CD8-positive, alpha-beta memory T cell (primary cell): ENCODE results near the gene DSCAM. TPM values are rescaled to one million over a fixed set of nuclear protein-coding genes. Genes with fewer than 3 reads are reported as not detected.
"Not testable (repeated sequence)": the region's sequence is repeated elsewhere in the genome, so short reads cannot be mapped to it uniquely, and the experiment has no call there.

Source experiments
- CTCF ChIA-PET: fragments of 350-600 bp; sonication (Branson Sonifier 250); formaldehyde crosslinking; loops from one replicate; lab custom pipeline; 2021; ENCODE audit warnings: antibody characterized with exemption; lab: Charles Lee
- POLR2A ChIA-PET: fragments of 350-600 bp; sonication (Branson Sonifier 250); formaldehyde crosslinking; loops from one replicate; lab custom pipeline; 2021; ENCODE audit warnings: antibody characterized with exemption; lab: Charles Lee
- DNase-seq, 5 donors: peaks; one replicate each; pipeline versions ENCODE4 v3.0.0 to v3.0.0-alpha.2; 2020 to 2022; ENCODE audit warnings: mixed read lengths in 1 of 5
- H3K27ac ChIP-seq: one replicate; pipeline ENCODE4 v1.7.0; 2013; ENCODE audit warnings: low read depth, mild to moderate bottlenecking, low read length, moderate library complexity
- H3K27me3 ChIP-seq: 2 replicates; pipeline ENCODE4 v1.7.0; 2013; ENCODE audit warnings: low read length, mild to moderate bottlenecking; ENCODE audit not compliant: insufficient read depth, poor library complexity, severe bottlenecking
- H3K36me3 ChIP-seq: 2 replicates; pipeline ENCODE4 v1.7.0; 2013; ENCODE audit warnings: mild to moderate bottlenecking, low read length, moderate library complexity; ENCODE audit not compliant: insufficient read depth
- H3K4me1 ChIP-seq: 2 replicates; pipeline ENCODE4 v1.7.0; 2013; ENCODE audit warnings: mild to moderate bottlenecking, low read length, moderate library complexity; ENCODE audit not compliant: insufficient read depth
- H3K4me3 ChIP-seq: 2 replicates; pipeline ENCODE4 v1.7.0; 2013; ENCODE audit warnings: mild to moderate bottlenecking, low read length
- H3K9me3 ChIP-seq: 2 replicates; pipeline ENCODE4 v1.7.0; 2013; ENCODE audit warnings: mild to moderate bottlenecking, low read length
- H3K27ac Mint-ChIP-seq, 8 donors: one replicate each; pipeline ENCODE4 v1.8.0; 2020 to 2021; ENCODE audit warnings: mixed read lengths in 8 of 8, mild to moderate bottlenecking in 6 of 8, inconsistent platforms in 3 of 8, moderate library complexity in 3 of 8
- H3K27me3 Mint-ChIP-seq, 2 donors: one replicate each; pipeline ENCODE4 v1.8.0; 2020 to 2021; ENCODE audit warnings: mixed read lengths in 2 of 2, mild to moderate bottlenecking in 1 of 2, moderate library complexity in 1 of 2
- H3K36me3 Mint-ChIP-seq, 3 donors: one replicate each; pipeline ENCODE4 v1.8.0; 2020 to 2021; ENCODE audit warnings: mixed read lengths in 3 of 3, inconsistent platforms in 1 of 3, mild to moderate bottlenecking in 1 of 3
- H3K4me1 Mint-ChIP-seq, 3 donors: one replicate each; pipeline ENCODE4 v1.8.0; 2020 to 2021; ENCODE audit warnings: mixed read lengths in 3 of 3, inconsistent platforms in 1 of 3, mild to moderate bottlenecking in 1 of 3
- H3K4me3 Mint-ChIP-seq, 7 donors: one replicate each; pipeline ENCODE4 v1.8.0; 2020 to 2021; ENCODE audit warnings: mixed read lengths in 7 of 7, mild to moderate bottlenecking in 6 of 7, moderate library complexity in 4 of 7, inconsistent platforms in 2 of 7
- H3K9me3 Mint-ChIP-seq, 5 donors: one replicate each; pipeline ENCODE4 v1.8.0; 2020 to 2022; ENCODE audit warnings: mixed read lengths in 5 of 5, mild to moderate bottlenecking in 3 of 5, moderate library complexity in 2 of 5, inconsistent platforms in 1 of 5
- polyA plus RNA-seq: library from polyadenylated mRNA; unstranded; fragments of 300-500 nt; fragmentation: Illumina TruSeq; gene quantifications from one replicate; pipeline ENCODE4 v1.2.3, GENCODE V29; 2021
- total RNA-seq, 2 experiments: library from RNA; stranded (reverse); gene quantifications; one replicate each; pipeline ENCODE4 v1.2.3, GENCODE V29; 2021

The DSCAM gene
- total and polyA plus RNA-seq, 3 experiments from 2014 or later: not detected

GRCh38 chr21:40439581-40439980 is 407.4 kb downstream of the DSCAM start:
- H3K4me3 Mint-ChIP-seq, H3K36me3 ChIP-seq, H3K9me3 ChIP-seq, H3K27ac ChIP-seq, CTCF ChIA-PET, H3K36me3 Mint-ChIP-seq, DNase-seq, H3K27me3 Mint-ChIP-seq, POLR2A ChIA-PET, H3K27ac Mint-ChIP-seq, H3K4me1 ChIP-seq, H3K4me3 ChIP-seq, H3K27me3 ChIP-seq, H3K4me1 Mint-ChIP-seq: not testable (repeated sequence)
- peaks cover 0 to 16% (median 6%) of the 10 kb centered on the region in 5 donors for H3K9me3 Mint-ChIP-seq

GRCh38 chr21:40438616-40439015 is 408.3 kb downstream of the DSCAM start:
- Histone ChIP-seq H3K36me3 (no peaks in the 10 kb centered on the region), H3K9me3 (no peaks in the 10 kb centered on the region), H3K4me1 (no peaks in the 10 kb centered on the region), H3K27me3 (no peaks in the 10 kb centered on the region), H3K4me3 (no peak overlapping the region), H3K27ac (no peak overlapping the region)
- Mint-ChIP-seq H3K27me3 (no peaks in the 10 kb centered on the region), H3K4me3 (no peak overlapping the region), H3K36me3 (no peaks in the 10 kb centered on the region), H3K9me3 (peaks cover 1 to 20% (median 6%) of the 10 kb centered on the region in 5 donors), H3K27ac (no peak overlapping the region), H3K4me1 (no peaks in the 10 kb centered on the region)
- ChIA-PET CTCF (no interaction called here), POLR2A (no interaction called here)
- no peak for DNase-seq

- Mint-ChIP-seq H3K27me3 (no peaks in the 10 kb centered on the region), H3K9me3 (peaks cover 0 to 19% (median 6%) of the 10 kb centered on the region in 5 donors), H3K36me3 (no peaks in the 10 kb centered on the region), H3K4me3 (no peak overlapping the region), H3K27ac (no peak overlapping the region), H3K4me1 (no peaks in the 10 kb centered on the region)
- POLR2A ChIA-PET: no interaction called here
- H3K4me1 ChIP-seq: no peaks in the 10 kb centered on the region
- CTCF ChIA-PET: no interaction called here
- H3K27ac ChIP-seq: no peak overlapping the region
- H3K27me3 ChIP-seq: no peaks in the 10 kb centered on the region
- no peaks in the 10 kb centered on the region for H3K9me3 ChIP-seq
- no peaks in the 10 kb centered on the region for H3K36me3 ChIP-seq
- DNase-seq: no peak
- H3K4me3 ChIP-seq: no peak overlapping the region
Measured at GRCh38 chr21:40436261-40436660, 410.7 kb downstream of the DSCAM start.

GRCh38 chr21:40433538-40433937 is 413.4 kb downstream of the DSCAM start:
- no peaks in the 10 kb centered on the region for H3K9me3 ChIP-seq
- Mint-ChIP-seq H3K9me3 (peaks cover 4 to 23% (median 6%) of the 10 kb centered on the region in 5 donors), H3K27ac (no peak overlapping the region), H3K4me3 (no peak overlapping the region), H3K4me1 (no peaks in the 10 kb centered on the region), H3K36me3 (no peaks in the 10 kb centered on the region), H3K27me3 (no peaks in the 10 kb centered on the region)
- CTCF ChIA-PET: no interaction called here
- no peaks in the 10 kb centered on the region for H3K4me1 ChIP-seq
- H3K4me3 ChIP-seq: no peak overlapping the region
- no peaks in the 10 kb centered on the region for H3K36me3 ChIP-seq
- no peaks in the 10 kb centered on the region for H3K27me3 ChIP-seq
- POLR2A ChIA-PET: no interaction called here
- H3K27ac ChIP-seq: no peak overlapping the region
- no peak for DNase-seq

GRCh38 chr21:40425981-40426380 is 421.0 kb downstream of the DSCAM start:
- no peak overlapping the region for H3K27ac Mint-ChIP-seq
- Histone ChIP-seq H3K9me3 (no peaks in the 10 kb centered on the region), H3K27ac (no peak overlapping the region), H3K4me3 (no peak overlapping the region), H3K27me3 (no peaks in the 10 kb centered on the region), H3K4me1 (no peaks in the 10 kb centered on the region), H3K36me3 (no peaks in the 10 kb centered on the region)
- peaks cover 0 to 14% (median 10%) of the 10 kb centered on the region in 5 donors for H3K9me3 Mint-ChIP-seq
- H3K27me3 Mint-ChIP-seq: no peaks in the 10 kb centered on the region
- H3K36me3 Mint-ChIP-seq: no peaks in the 10 kb centered on the region
- no peak for DNase-seq
- H3K4me1 Mint-ChIP-seq: no peaks in the 10 kb centered on the region
- H3K4me3 Mint-ChIP-seq: no peak overlapping the region
- CTCF ChIA-PET: no interaction called here
- POLR2A ChIA-PET: no interaction called here

GRCh38 chr21:40422896-40423635 is 423.9 kb downstream of the DSCAM start:
- no peak overlapping the region for H3K27ac ChIP-seq
- ChIA-PET POLR2A (no interaction called here), CTCF (no interaction called here)
- Mint-ChIP-seq H3K27me3 (no peaks in the 10 kb centered on the region), H3K4me1 (no peaks in the 10 kb centered on the region), H3K9me3 (peaks cover 3 to 26% (median 9%) of the 10 kb centered on the region in 5 donors), H3K36me3 (no peaks in the 10 kb centered on the region), H3K27ac (no peak overlapping the region), H3K4me3 (no peak overlapping the region)
- H3K9me3 ChIP-seq: no peaks in the 10 kb centered on the region
- no peaks in the 10 kb centered on the region for H3K4me1 ChIP-seq
- H3K36me3 ChIP-seq: no peaks in the 10 kb centered on the region
- DNase-seq: no peak
- H3K4me3 ChIP-seq: no peak overlapping the region
- H3K27me3 ChIP-seq: no peaks in the 10 kb centered on the region

- no peak for DNase-seq
- Mint-ChIP-seq H3K27me3 (no peaks in the 10 kb centered on the region), H3K4me3 (no peak overlapping the region), H3K9me3 (peaks cover 3 to 29% (median 9%) of the 10 kb centered on the region in 5 donors), H3K36me3 (no peaks in the 10 kb centered on the region), H3K27ac (no peak overlapping the region), H3K4me1 (no peaks in the 10 kb centered on the region)
- no peak overlapping the region for H3K27ac ChIP-seq
- H3K36me3 ChIP-seq: no peaks in the 10 kb centered on the region
- no peak overlapping the region for H3K4me3 ChIP-seq
- H3K4me1 ChIP-seq: no peaks in the 10 kb centered on the region
- POLR2A ChIA-PET: no interaction called here
- H3K27me3 ChIP-seq: no peaks in the 10 kb centered on the region
- no peaks in the 10 kb centered on the region for H3K9me3 ChIP-seq
- CTCF ChIA-PET: no interaction called here
Measured at GRCh38 chr21:40421121-40421520, 425.8 kb downstream of the DSCAM start.

GRCh38 chr21:40416572-40416971 is 430.4 kb downstream of the DSCAM start:
- Mint-ChIP-seq H3K4me3 (no peak overlapping the region), H3K9me3 (peaks cover 2 to 28% (median 7%) of the 10 kb centered on the region in 5 donors), H3K27ac (no peak overlapping the region), H3K4me1 (no peaks in the 10 kb centered on the region), H3K36me3 (no peaks in the 10 kb centered on the region), H3K27me3 (no peaks in the 10 kb centered on the region)
- POLR2A ChIA-PET: no interaction called here
- DNase-seq: no peak
- Histone ChIP-seq H3K4me1 (no peaks in the 10 kb centered on the region), H3K9me3 (no peaks in the 10 kb centered on the region), H3K27me3 (no peaks in the 10 kb centered on the region), H3K4me3 (no peak overlapping the region), H3K36me3 (no peaks in the 10 kb centered on the region), H3K27ac (no peak overlapping the region)
- CTCF ChIA-PET: no interaction called here
